K562 (cell line): ENCODE results near the gene GUCY2D. TPM values are rescaled to one million over a fixed set of nuclear protein-coding genes. Genes with fewer than 3 reads are reported as not detected.

Experiments
- ATAC-seq: fragments of 200-7000 bp; cut with Tn5 transposase; 3 replicates; pipeline ENCODE4 v1.9.1; 2020; ENCODE audit warnings: moderate library complexity
- BruUV-seq: library from RNA; stranded (reverse); fragments of 400-500 nt; replicated peaks from 2 replicates; lab custom pipeline; 2021; lab: Mats Ljungman, UMichigan
- CTCF ChIA-PET: fragments of 300-600 bp; formaldehyde crosslinking; extraction: SDS; loops from one replicate; lab custom pipeline; 2021; ENCODE audit warnings: low intra/inter-chr PET ratio; lab: Yijun Ruan, JAX
- POLR2A ChIA-PET: fragments of 300-600, 350-650 bp; sonication (Branson Sonifier 250); formaldehyde crosslinking; extraction: SDS; loops from one replicate; lab custom pipeline; 2021; ENCODE audit warnings: antibody characterized with exemption, inconsistent platforms; lab: Yijun Ruan, JAX
- DNase-seq, 4 experiments: peaks; one replicate each; pipeline versions ENCODE4 v3.0.0 to v3.0.0-alpha.2; 2011 to 2018; ENCODE audit warnings: low spot score in 3 of 4, mixed read lengths in 3 of 4; ENCODE audit errors: extremely low read depth in 1 of 4
- FAIRE-seq: peaks from 2 replicates; lab custom pipeline; 2011; peaks lifted over from hg19 to GRCh38; lab: Jason Lieb, UNC
- H2AFZ ChIP-seq: 2 replicates; pipeline ENCODE4 v1.6.0; 2011; ENCODE audit warnings: low read depth, low read length, control low read depth, inconsistent platforms
- H3K27ac ChIP-seq: fragments of 200-600 bp; 3 replicates; pipeline ENCODE4 v1.8.0; 2011; ENCODE audit warnings: low read depth, mild to moderate bottlenecking, control low read depth, inconsistent platforms, low read length, moderate library complexity, mixed read lengths; ENCODE audit errors: extremely low read depth
- H3K27me3 ChIP-seq, 2 experiments: fragments of 300-600 bp in 1 of 2; 2 replicates in 1 of 2; 3 replicates in 1 of 2; pipeline versions ENCODE4 v1.6.0 to v1.8.0; 2011; ENCODE audit warnings: inconsistent platforms in 2 of 2, low read length in 2 of 2, mild to moderate bottlenecking in 1 of 2, mixed read lengths in 1 of 2, moderate library complexity in 1 of 2; ENCODE audit not compliant: control insufficient read depth in 2 of 2, insufficient read depth in 2 of 2
- H3K36me3 ChIP-seq: fragments of 300-600 bp; 3 replicates; pipeline ENCODE4 v1.8.0; 2011; ENCODE audit warnings: mild to moderate bottlenecking, low read length, inconsistent platforms; ENCODE audit not compliant: control insufficient read depth, insufficient read depth
- H3K4me1 ChIP-seq, 2 experiments: fragments of 200-600 bp in 1 of 2; replicated peaks in 1 of 2; 2 replicates in 1 of 2; 3 replicates in 1 of 2; pipeline versions ENCODE4 v1.5.1 to v1.8.0; 2011; ENCODE audit warnings: inconsistent platforms in 2 of 2, low read length in 2 of 2, mild to moderate bottlenecking in 1 of 2, mixed read lengths in 1 of 2, moderate library complexity in 1 of 2; ENCODE audit not compliant: control insufficient read depth in 2 of 2, insufficient read depth in 2 of 2
- H3K4me2 ChIP-seq: 2 replicates; pipeline ENCODE4 v1.6.1; 2011; ENCODE audit warnings: low read length, control low read depth, inconsistent platforms, mixed read lengths; ENCODE audit not compliant: insufficient read depth
- H3K4me3 ChIP-seq: fragments of 200-600 bp; sonication (generic), shearing (Covaris generic); 2 replicates; pipeline ENCODE4 v1.5.1; 2016; ENCODE audit warnings: control low read depth, inconsistent platforms
- H3K79me2 ChIP-seq: fragments of 200-600 bp; 3 replicates; pipeline ENCODE4 v1.8.0; 2011; ENCODE audit warnings: low read length, inconsistent platforms; ENCODE audit not compliant: control insufficient read depth, insufficient read depth
- H3K9ac ChIP-seq, 2 experiments: 2 replicates each; pipeline versions ENCODE4 v1.6.0 to v1.6.1; 2011; ENCODE audit warnings: low read depth in 2 of 2, low read length in 2 of 2, control low read depth in 1 of 2, inconsistent platforms in 1 of 2, mild to moderate bottlenecking in 1 of 2, mixed read lengths in 1 of 2; ENCODE audit not compliant: insufficient read depth in 1 of 2
- H3K9me1 ChIP-seq: one replicate; pipeline ENCODE4 v1.6.0; 2011; ENCODE audit warnings: inconsistent platforms, mild to moderate bottlenecking, low read length, moderate library complexity; ENCODE audit not compliant: control insufficient read depth, insufficient read depth
- H3K9me3 ChIP-seq: replicated peaks from 2 replicates; pipeline ENCODE4 v1.5.1; 2011; ENCODE audit warnings: low read depth, low read length, inconsistent platforms; ENCODE audit not compliant: control insufficient read depth, insufficient read depth
- H4K20me1 ChIP-seq: replicated peaks from 2 replicates; pipeline ENCODE4 v1.6.1; 2011; ENCODE audit warnings: low read length, inconsistent platforms, mixed read lengths; ENCODE audit not compliant: control insufficient read depth, insufficient read depth
- ARID4B ChIP-seq: sonication (generic); formaldehyde crosslinking; IDR thresholded peaks from 2 replicates; pipeline ENCODE4 v1.8.0; 2022; ENCODE audit warnings: mild to moderate bottlenecking, missing genetic modification reagents
- C11orf30 ChIP-seq: fragments of 450-650 bp; IDR thresholded peaks from 2 replicates; pipeline ENCODE4 v1.6.1; 2016; ENCODE audit warnings: low read depth, mild to moderate bottlenecking
- MAFF ChIP-seq: IDR thresholded peaks from 2 replicates; pipeline ENCODE4 v1.6.1; 2012; ENCODE audit warnings: low read length, improper control_type of control experiment
- MAFG ChIP-seq: fragments of 450-650 bp; conservative IDR thresholded peaks from 2 replicates; pipeline ENCODE4 v1.6.1; 2016; ENCODE audit warnings: missing genetic modification characterization, missing compliant biosample characterization
- MAFK ChIP-seq: IDR thresholded peaks from 2 replicates; pipeline ENCODE4 v1.6.1; 2011; ENCODE audit warnings: low read length, improper control_type of control experiment
- RBBP5 ChIP-seq: fragments of 200-600 bp; sonication (generic); IDR thresholded peaks from 2 replicates; pipeline ENCODE4 v1.6.1; 2012; ENCODE audit warnings: borderline replicate concordance, mild to moderate bottlenecking, low read length, control low read depth, inconsistent platforms; ENCODE audit not compliant: insufficient read depth, poor library complexity, severe bottlenecking
- SNIP1 ChIP-seq: fragments of 450-650 bp; IDR thresholded peaks from 2 replicates; pipeline ENCODE4 v1.7.1; 2017; ENCODE audit warnings: low read depth, mild to moderate bottlenecking
- SP2 ChIP-seq: IDR thresholded peaks from 2 replicates; pipeline ENCODE4 v1.6.1; 2011; ENCODE audit warnings: mild to moderate bottlenecking, low read depth, low read length, moderate library complexity; ENCODE audit not compliant: poor library complexity, severe bottlenecking; ENCODE audit errors: extremely low read depth
- ZNF143 ChIP-seq: sonication (generic); formaldehyde crosslinking; IDR thresholded peaks from 2 replicates; pipeline ENCODE4 v1.9.0; 2022; ENCODE audit warnings: mild to moderate bottlenecking, missing genetic modification reagents
- ZNF316 ChIP-seq: fragments of 450-650 bp; IDR thresholded peaks from 2 replicates; pipeline ENCODE4 v1.6.1; 2016
- ZNF740 ChIP-seq, 3 experiments: fragments of 200-800 bp in 1 of 3; sonication (Bioruptor generic) in 1 of 3; sonication (generic) in 1 of 3; formaldehyde crosslinking in 1 of 3; IDR thresholded peaks; 2 replicates each; pipeline versions ENCODE4 v1.6.1 to v1.8.0; 2016 to 2022; ENCODE audit warnings: mild to moderate bottlenecking in 2 of 3, missing compliant biosample characterization in 2 of 3, missing genetic modification characterization in 2 of 3, missing genetic modification reagents in 1 of 3
- WGBS: fragments of 100-300 bp; shearing (Covaris generic); methylation state at CpG from one replicate; pipeline ENCODE4 v1.1.6; 2016; ENCODE audit warnings: low coverage, mixed read lengths; ENCODE audit not compliant: insufficient coverage; ENCODE audit errors: missing lambda C conversion rate; 5-methylcytosine and 5-hydroxymethylcytosine counted together
- in situ Hi-C: fragments of 300-500 bp; cut with MboI; formaldehyde crosslinking; loops from 4 replicates; pipeline ENCODE4 v1.15.0; 2018; ENCODE audit warnings: inconsistent platforms, mixed read lengths
- intact Hi-C: fragments of 100-400 bp; cut with micrococcal nuclease; formaldehyde crosslinking; loops from 2 replicates; pipeline ENCODE4 v1.14.2; 2022
- polyA plus RNA-seq, 8 experiments: library from polyadenylated mRNA; depleted of rRNA in 4 of 8; stranded (reverse) in 5 of 8; unstranded in 3 of 8; fragments of >200 nt; fragmentation: Nextera tagmentation in 2 of 8; fragmentation: Illumina TruSeq in 1 of 8; extraction: Ambion mirVana in 2 of 8; extraction: Trizol in 1 of 8; gene quantifications; 2 replicates each; pipeline versions ENCODE4 v1.2.1 to v1.2.3, GENCODE V29; 2011 to 2014; ENCODE audit warnings: inconsistent platforms in 1 of 8, missing spikeins in 1 of 8
- total RNA-seq, 7 experiments: library from RNA; depleted of rRNA in 6 of 7; stranded (reverse); fragments of >200 nt in 6 of 7; fragmentation: Illumina TruSeq in 2 of 7; extraction: Trizol in 2 of 7; gene quantifications; 2 replicates each; pipeline versions ENCODE4 v1.2.1 to v1.2.3, GENCODE V29; 2011 to 2021; ENCODE audit warnings: low replicate concordance in 1 of 7

GUCY2D gene
- total and polyA plus RNA-seq, 9 of the 15 experiments (the other 6 are each of a cell fraction or from before 2014, with no cell fraction given), result 0.05 TPM; not detected in 8

GRCh38 chr17:7967751-7968150 lies 34.7 kb upstream of the GUCY2D start:
- Histone ChIP-seq H3K27me3 (peaks cover 6 to 8% of the 10 kb centered on the region in 2 experiments; a peak in 3 of 5 replicates), H4K20me1 (no peaks in the 10 kb centered on the region), H3K79me2 (no peaks in the 10 kb centered on the region), H3K9me3 (no peaks in the 10 kb centered on the region), H3K9me1 (no peaks in the 10 kb centered on the region), H3K4me3 (no peak overlapping the region), H3K4me2 (no peak overlapping the region), H3K27ac (no peak overlapping the region), H2AFZ (no peak overlapping the region), H3K4me1 (no peaks in the 10 kb centered on the region; a peak in 1 of 5 replicates), H3K9ac (no peak overlapping the region; a peak in 1 of 4 replicates), H3K36me3 (no peaks in the 10 kb centered on the region)
- POLR2A ChIA-PET, result no interaction called here
- BruUV-seq, result no TSS peak
- 0% methylated on average over 2 of the region's 2 CpGs for WGBS
- in situ Hi-C loops (no loop called here), intact Hi-C loops (no loop called here)
- ATAC-seq, result no peak
- no peak for FAIRE-seq
- CTCF ChIA-PET, result no interaction called here
- TF ChIP-seq ZNF316 (peak; percentile 84), ZNF143 (no peak), MAFG (tag) (peak; percentile 79), MAFF (peak; percentile 64), C11orf30 (peak; percentile 79), MAFK (peak; percentile 54; the same call in 1 of the 2 replicates)
- DNase-seq, result no peak

GRCh38 chr17:7969433-7969832 lies 33.0 kb upstream of the GUCY2D start:
- POLR2A ChIA-PET, result no interaction called here
- H3K4me1 ChIP-seq, result no peaks in the 10 kb centered on the region; a peak in 1 of 5 replicates
- DNase-seq (no peak), FAIRE-seq (no peak), ATAC-seq (no peak)
- H3K36me3 ChIP-seq, result no peaks in the 10 kb centered on the region
- no TSS peak for BruUV-seq
- H3K9ac ChIP-seq, result no peak overlapping the region
- no peaks in the 10 kb centered on the region for H4K20me1 ChIP-seq
- WGBS, result 20% methylated on average over 6 of the region's 6 CpGs
- CTCF ChIA-PET, result interaction anchor here (0.6 kb wide), 1 partner anchor 88 kb away, joined by 4 read pairs; no protein-coding TSS in a partner anchor
- in situ Hi-C loops, result no loop called here
- H3K27ac ChIP-seq, result no peak overlapping the region
- no peak overlapping the region for H3K4me3 ChIP-seq
- no peak overlapping the region for H3K4me2 ChIP-seq
- peaks cover 6 to 8% of the 10 kb centered on the region in 2 experiments; a peak in 3 of 5 replicates for H3K27me3 ChIP-seq
- H3K9me3 ChIP-seq, result no peaks in the 10 kb centered on the region
- H2AFZ ChIP-seq, result no peak overlapping the region
- H3K79me2 ChIP-seq, result no peaks in the 10 kb centered on the region
- no peaks in the 10 kb centered on the region for H3K9me1 ChIP-seq
- intact Hi-C loops, result no loop called here
- no peak for TF ChIP-seq SP2
- TF ChIP-seq ARID4B, result no peak
- no peak for TF ChIP-seq RBBP5
- no peak for TF ChIP-seq ZNF740 (CRISPR knock-in tag; IDR thresholded peaks at IDR 0.05)
- TF ChIP-seq ZNF740 (tag; IDR thresholded peaks at IDR 0.05), result no peak
- no peak for TF ChIP-seq SNIP1
